HCT116 (cell line): Measurements from ENCODE around the gene ZIC5. TPM values are rescaled to one million over a fixed set of nuclear protein-coding genes. Genes with fewer than 3 reads are reported as not detected.

Source experiments
- ATAC-seq: fragments of 200-7000 bp; cut with Tn5 transposase; 2 replicates; pipeline ENCODE4 v1.9.1; 2020; ENCODE audit warnings: mild to moderate bottlenecking, moderate library complexity
- BruUV-seq: library from RNA; stranded (reverse); fragments of 400-500 nt; replicated peaks from 2 replicates; lab custom pipeline; 2021; lab: Mats Ljungman, UMichigan
- CTCF ChIA-PET: fragments of 300-600 bp; sonication (Branson Sonifier 250); formaldehyde crosslinking; loops from one replicate; lab custom pipeline; 2021; ENCODE audit warnings: antibody characterized with exemption; lab: Charles Lee
- POLR2A ChIA-PET: fragments of 300-600, 350-600 bp; sonication (Branson Sonifier 250); formaldehyde crosslinking; loops from one replicate; lab custom pipeline; 2021; ENCODE audit warnings: antibody characterized with exemption; lab: Charles Lee
- RAD21 ChIA-PET, 2 experiments: fragments of 300-600 bp; sonication (Branson Sonifier 250); formaldehyde crosslinking; loops; one replicate each; lab custom pipeline; 2023; ENCODE audit warnings: low total read pairs in 2 of 2; ENCODE audit not compliant: uncharacterized antibody in 2 of 2, unreplicated experiment in 2 of 2, low non-redundant PET in 1 of 2; lab: Charles Lee
- DNase-seq: peaks from one replicate; pipeline ENCODE4 v3.0.0-alpha.2; 2010; ENCODE audit warnings: low read depth, low spot score
- H2AFZ ChIP-seq: fragments of 200-600 bp; shearing (Covaris generic), sonication (generic); 2 replicates; pipeline ENCODE4 v1.6.1; 2017; ENCODE audit warnings: low read depth, mixed run types, mixed read lengths, antibody characterized with exemption, low read length; ENCODE audit not compliant: poor library complexity, severe bottlenecking
- H3K27ac ChIP-seq: 2 replicates; pipeline ENCODE4 v1.5.1; 2012; ENCODE audit warnings: low read depth, low read length
- H3K27me3 ChIP-seq: fragments of 200-600 bp; sonication (generic); 2 replicates; pipeline ENCODE4 v1.6.1; 2016; ENCODE audit warnings: mixed run types, low read length, mixed read lengths; ENCODE audit not compliant: insufficient read depth
- H3K36me3 ChIP-seq, 2 experiments: fragments of 200-500 bp in 1 of 2; fragments of 200-600 bp in 1 of 2; sonication (Bioruptor generic) in 1 of 2; sonication (generic) in 1 of 2; 2 replicates each; pipeline versions ENCODE4 v1.5.1 to v1.6.1; 2014 to 2016; ENCODE audit warnings: low read length in 2 of 2, inconsistent platforms in 1 of 2, mixed read lengths in 1 of 2, mixed run types in 1 of 2; ENCODE audit not compliant: insufficient read depth in 2 of 2, control insufficient read depth in 1 of 2
- H3K4me1 ChIP-seq, 2 experiments: fragments of 200-600 bp in 1 of 2; sonication (generic) in 1 of 2; 2 replicates each; pipeline versions ENCODE4 v1.5.1 to v1.6.1; 2012 to 2017; ENCODE audit warnings: low read length in 2 of 2, inconsistent platforms in 1 of 2, mild to moderate bottlenecking in 1 of 2, mixed read lengths in 1 of 2, mixed run types in 1 of 2, moderate library complexity in 1 of 2; ENCODE audit not compliant: insufficient read depth in 2 of 2, control insufficient read depth in 1 of 2
- H3K4me2 ChIP-seq: fragments of 200-600 bp; sonication (generic); 2 replicates; pipeline ENCODE4 v1.6.1; 2017; ENCODE audit warnings: mixed run types, low read length, mixed read lengths
- H3K4me3 ChIP-seq, 2 experiments: fragments of 200-600 bp in 1 of 2; sonication (generic) in 1 of 2; replicated peaks in 1 of 2; 2 replicates each; pipeline ENCODE4 v1.5.1; 2011 to 2016; ENCODE audit warnings: low read length in 2 of 2, control low read depth in 1 of 2, low read depth in 1 of 2, mild to moderate bottlenecking in 1 of 2, mixed read lengths in 1 of 2, mixed run types in 1 of 2
- H3K79me2 ChIP-seq: fragments of 200-600 bp; sonication (generic); 2 replicates; pipeline ENCODE4 v1.6.1; 2017; ENCODE audit warnings: mild to moderate bottlenecking, mixed run types, low read length, moderate library complexity, mixed read lengths; ENCODE audit not compliant: insufficient read depth
- H3K9ac ChIP-seq: fragments of 200-600 bp; sonication (generic); 2 replicates; pipeline ENCODE4 v1.6.1; 2016; ENCODE audit warnings: low read length, mixed read lengths
- H3K9me2 ChIP-seq: fragments of 200-600 bp; sonication (generic), shearing (Covaris generic); 2 replicates; pipeline ENCODE4 v1.6.1; 2017; ENCODE audit warnings: mixed run types, mild to moderate bottlenecking, moderate library complexity; ENCODE audit not compliant: insufficient read depth
- H3K9me3 ChIP-seq, 2 experiments: fragments of 200-500 bp in 1 of 2; fragments of 200-600 bp in 1 of 2; sonication (Bioruptor generic) in 1 of 2; sonication (generic) in 1 of 2; 2 replicates each; pipeline ENCODE4 v1.6.1; 2014 to 2017; ENCODE audit warnings: low read length in 2 of 2, mixed read lengths in 2 of 2, inconsistent platforms in 1 of 2, low read depth in 1 of 2, mild to moderate bottlenecking in 1 of 2, mixed run types in 1 of 2, moderate library complexity in 1 of 2; ENCODE audit not compliant: control insufficient read depth in 1 of 2, insufficient read depth in 1 of 2
- H4K20me1 ChIP-seq: fragments of 200-600 bp; sonication (generic), shearing (Covaris generic); 2 replicates; pipeline ENCODE4 v1.6.1; 2017; ENCODE audit warnings: mixed run types, mild to moderate bottlenecking, moderate library complexity; ENCODE audit not compliant: insufficient read depth
- CBX3 ChIP-seq: IDR thresholded peaks from 2 replicates; pipeline ENCODE4 v1.6.1; 2012; ENCODE audit warnings: low read depth
- CEBPB ChIP-seq: IDR thresholded peaks from 2 replicates; pipeline ENCODE4 v1.6.1; 2012; ENCODE audit warnings: low read depth
- EZH2phosphoT487 ChIP-seq: fragments of 200-600 bp; IDR thresholded peaks from 2 replicates; pipeline ENCODE4 v1.6.1; 2018; ENCODE audit warnings: antibody characterized with exemption, borderline replicate concordance
- intact Hi-C: fragments of 100-400 bp; cut with micrococcal nuclease; formaldehyde crosslinking; loops from 2 replicates; pipeline ENCODE4 v1.10.0; 2022
- total RNA-seq: library from RNA; stranded (reverse); gene quantifications from one replicate; pipeline ENCODE4 v1.2.1, GENCODE V29; 2021; ENCODE audit not compliant: unreplicated experiment
- TF ChIP-seq, protein P1 (sequence below): IDR thresholded peaks from 2 replicates; pipeline ENCODE4 v1.6.1; 2012

Gene ZIC5
- total RNA-seq, 1 experiment from 2014 or later: 10.3 TPM

DNA sequence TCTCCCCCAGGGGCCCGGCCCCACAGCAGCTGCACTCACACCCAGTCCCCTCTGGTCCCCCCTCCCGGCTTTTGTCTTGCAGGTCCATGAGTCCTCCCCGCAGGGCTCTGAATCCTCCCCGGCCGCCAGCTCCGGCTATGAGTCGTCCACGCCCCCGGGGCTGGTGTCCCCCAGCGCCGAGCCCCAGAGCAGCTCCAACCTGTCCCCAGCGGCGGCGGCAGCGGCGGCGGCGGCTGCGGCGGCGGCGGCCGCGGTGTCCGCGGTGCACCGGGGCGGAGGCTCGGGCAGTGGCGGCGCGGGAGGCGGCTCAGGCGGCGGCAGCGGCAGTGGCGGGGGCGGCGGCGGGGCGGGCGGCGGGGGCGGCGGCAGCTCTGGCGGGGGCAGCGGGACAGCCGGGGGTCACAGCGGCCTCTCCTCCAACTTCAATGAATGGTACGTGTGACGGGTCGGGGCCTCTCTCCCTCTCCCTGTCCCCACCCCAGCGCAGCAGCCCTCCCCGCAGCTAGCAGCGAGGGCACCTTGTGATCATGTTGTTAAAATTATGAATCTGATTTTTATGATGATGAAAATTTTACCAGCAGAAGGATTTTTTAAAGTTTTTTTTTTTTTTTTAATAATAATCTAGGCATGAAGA is 13.8 kb upstream of the ZIC5 start (continued):
- no peak for TF ChIP-seq EZH2phosphoT487

DNA sequence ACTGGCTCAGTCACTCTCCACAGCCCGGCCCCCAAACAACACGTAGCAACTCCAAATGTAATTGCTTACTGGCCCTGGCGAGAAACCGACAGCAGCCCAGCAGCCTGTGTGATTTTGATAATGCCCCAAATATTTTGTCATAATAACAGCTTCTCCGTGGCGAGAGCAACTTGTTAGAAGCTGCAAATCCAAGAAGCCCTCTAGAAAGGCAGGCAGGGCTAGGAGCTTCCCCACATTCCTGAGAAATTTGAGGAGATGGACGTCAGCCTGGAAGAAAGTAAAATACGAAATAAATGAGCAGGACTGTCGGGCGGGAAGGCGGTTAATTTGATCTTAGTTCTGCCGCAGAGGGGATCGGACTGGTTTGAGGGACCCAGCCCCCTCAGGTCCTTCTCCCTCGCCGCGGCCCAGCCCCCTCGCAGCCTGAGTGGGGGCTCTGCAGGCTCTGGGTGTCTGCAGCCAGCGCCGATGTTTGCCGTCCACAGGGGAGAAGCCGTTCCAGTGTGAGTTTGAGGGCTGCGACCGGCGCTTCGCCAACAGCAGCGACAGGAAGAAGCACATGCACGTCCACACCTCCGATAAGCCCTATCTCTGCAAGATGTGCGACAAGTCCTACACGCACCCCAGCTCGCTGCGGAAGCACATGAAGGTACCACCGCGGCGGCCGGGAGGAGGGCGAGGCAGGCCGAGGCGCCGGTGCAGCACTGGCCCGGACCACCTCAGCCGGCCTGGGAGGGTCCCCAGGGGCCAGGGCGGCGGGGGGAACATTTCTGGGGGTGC is 13.1 kb upstream of the ZIC5 start:
- peaks cover 32% of the 10 kb centered on the region for H3K79me2 ChIP-seq

More for the DNA sequence above, 13.1 kb upstream of the ZIC5 start:
- intact Hi-C loops: no loop called here
- no peak overlapping the region for H3K4me3 ChIP-seq
- no peaks in the 10 kb centered on the region for H3K27me3 ChIP-seq
- ChIA-PET CTCF (no interaction called here), RAD21 (no interaction called here), POLR2A (no interaction called here)
- DNase-seq: no peak
- no peak overlapping the region for H2AFZ ChIP-seq
- TF ChIP-seq CBX3 (no peak), CEBPB (no peak)
- TF ChIP-seq, protein P1, sequence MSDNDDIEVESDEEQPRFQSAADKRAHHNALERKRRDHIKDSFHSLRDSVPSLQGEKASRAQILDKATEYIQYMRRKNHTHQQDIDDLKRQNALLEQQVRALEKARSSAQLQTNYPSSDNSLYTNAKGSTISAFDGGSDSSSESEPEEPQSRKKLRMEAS: no peak
- H3K9ac ChIP-seq: no peak overlapping the region
- H3K9me2 ChIP-seq: no peaks in the 10 kb centered on the region
- H3K4me1 ChIP-seq: peaks cover 14 to 20% of the 10 kb centered on the region in 2 experiments
- BruUV-seq: no TSS peak
- H3K36me3 ChIP-seq: peaks cover 0 to 6% of the 10 kb centered on the region in 2 experiments; a peak in 2 of 4 replicates
- H3K27ac ChIP-seq: no peak overlapping the region
- no peaks in the 10 kb centered on the region for H4K20me1 ChIP-seq
- H3K9me3 ChIP-seq: no peaks in the 10 kb centered on the region
- H3K4me2 ChIP-seq: no peak overlapping the region; the same call in 1 of the 2 replicates
- ATAC-seq: no peak
